ENCODE results near the gene PAFAH1B1. TPM values are rescaled to one million over a fixed set of nuclear protein-coding genes. Genes with fewer than 3 reads are reported as not detected.
A peak's percentile ranks its signal among the peaks of the same experiment; 100 is the strongest.

Gene PAFAH1B1
- total and polyA plus RNA-seq, 4 donors = 14.0 to 44.1 (median 29.2) TPM

DNA sequence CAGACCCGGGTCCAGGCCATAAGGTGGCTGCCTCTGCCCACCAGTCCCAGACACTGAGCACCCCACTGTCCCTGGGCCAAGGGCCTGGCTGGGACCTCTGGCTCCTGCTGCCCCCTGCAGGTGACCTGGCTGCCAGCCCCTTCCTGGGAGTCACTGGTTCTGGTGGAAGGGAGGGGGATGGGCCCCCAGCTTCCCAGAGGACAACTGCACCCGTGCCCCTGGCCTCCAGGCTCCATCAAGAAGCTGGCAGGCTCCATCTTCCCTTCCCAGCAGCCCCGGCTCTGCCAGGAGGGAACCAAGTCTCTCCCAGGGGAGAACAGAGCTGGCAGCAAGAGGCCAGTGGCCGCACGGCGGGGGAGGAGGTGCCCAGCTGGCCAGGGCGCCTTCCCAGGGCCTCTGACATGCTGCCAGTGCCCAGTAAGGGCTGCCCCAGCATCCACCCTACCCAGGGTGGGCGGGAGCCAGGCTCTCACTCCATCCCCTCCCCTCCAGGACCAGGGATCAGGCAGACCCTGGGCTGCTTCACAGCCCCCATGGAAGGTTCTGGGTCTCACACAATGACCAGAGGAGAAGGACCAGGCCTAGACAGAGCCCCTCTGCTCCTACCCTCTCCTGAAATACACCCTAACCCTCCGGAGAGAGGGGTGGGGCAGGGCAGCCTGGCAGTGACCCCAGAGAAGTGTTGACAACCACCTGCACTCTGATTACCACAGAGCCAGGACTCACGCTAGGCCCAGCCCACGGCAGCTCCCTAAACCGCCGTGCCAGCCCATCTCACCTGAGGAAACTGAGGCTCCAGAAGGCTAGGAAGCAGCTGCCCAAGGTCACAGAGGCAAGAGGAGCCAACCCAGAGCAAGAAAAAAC is 114.5 kb downstream of the PAFAH1B1 start (continued):
- TF ChIP-seq, protein P1, sequence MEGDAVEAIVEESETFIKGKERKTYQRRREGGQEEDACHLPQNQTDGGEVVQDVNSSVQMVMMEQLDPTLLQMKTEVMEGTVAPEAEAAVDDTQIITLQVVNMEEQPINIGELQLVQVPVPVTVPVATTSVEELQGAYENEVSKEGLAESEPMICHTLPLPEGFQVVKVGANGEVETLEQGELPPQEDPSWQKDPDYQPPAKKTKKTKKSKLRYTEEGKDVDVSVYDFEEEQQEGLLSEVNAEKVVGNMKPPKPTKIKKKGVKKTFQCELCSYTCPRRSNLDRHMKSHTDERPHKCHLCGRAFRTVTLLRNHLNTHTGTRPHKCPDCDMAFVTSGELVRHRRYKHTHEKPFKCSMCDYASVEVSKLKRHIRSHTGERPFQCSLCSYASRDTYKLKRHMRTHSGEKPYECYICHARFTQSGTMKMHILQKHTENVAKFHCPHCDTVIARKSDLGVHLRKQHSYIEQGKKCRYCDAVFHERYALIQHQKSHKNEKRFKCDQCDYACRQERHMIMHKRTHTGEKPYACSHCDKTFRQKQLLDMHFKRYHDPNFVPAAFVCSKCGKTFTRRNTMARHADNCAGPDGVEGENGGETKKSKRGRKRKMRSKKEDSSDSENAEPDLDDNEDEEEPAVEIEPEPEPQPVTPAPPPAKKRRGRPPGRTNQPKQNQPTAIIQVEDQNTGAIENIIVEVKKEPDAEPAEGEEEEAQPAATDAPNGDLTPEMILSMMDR (IDR thresholded peaks at IDR 0.05; ENCODE audit: low read depth, low read length, missing input control) = peak; percentile 37
- TF ChIP-seq HNF4G (IDR thresholded peaks at IDR 0.05) (no peak), RXRA (IDR thresholded peaks at IDR 0.05) (peak; percentile 26 to 40), JUND (IDR thresholded peaks at IDR 0.05) (no peak), HNF4A (conservative IDR thresholded peaks at IDR 0.05) (no peak), EGR1 (IDR thresholded peaks at IDR 0.05; ENCODE audit: low read depth in 2 of 2) (no peak), TAF1 (conservative IDR thresholded peaks at IDR 0.05) (no peak), FOXA2 (IDR thresholded peaks at IDR 0.05) (no peak)
- TF ChIP-seq, protein P2, sequence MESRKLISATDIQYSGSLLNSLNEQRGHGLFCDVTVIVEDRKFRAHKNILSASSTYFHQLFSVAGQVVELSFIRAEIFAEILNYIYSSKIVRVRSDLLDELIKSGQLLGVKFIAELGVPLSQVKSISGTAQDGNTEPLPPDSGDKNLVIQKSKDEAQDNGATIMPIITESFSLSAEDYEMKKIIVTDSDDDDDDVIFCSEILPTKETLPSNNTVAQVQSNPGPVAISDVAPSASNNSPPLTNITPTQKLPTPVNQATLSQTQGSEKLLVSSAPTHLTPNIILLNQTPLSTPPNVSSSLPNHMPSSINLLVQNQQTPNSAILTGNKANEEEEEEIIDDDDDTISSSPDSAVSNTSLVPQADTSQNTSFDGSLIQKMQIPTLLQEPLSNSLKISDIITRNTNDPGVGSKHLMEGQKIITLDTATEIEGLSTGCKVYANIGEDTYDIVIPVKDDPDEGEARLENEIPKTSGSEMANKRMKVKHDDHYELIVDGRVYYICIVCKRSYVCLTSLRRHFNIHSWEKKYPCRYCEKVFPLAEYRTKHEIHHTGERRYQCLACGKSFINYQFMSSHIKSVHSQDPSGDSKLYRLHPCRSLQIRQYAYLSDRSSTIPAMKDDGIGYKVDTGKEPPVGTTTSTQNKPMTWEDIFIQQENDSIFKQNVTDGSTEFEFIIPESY (IDR thresholded peaks at IDR 0.05) = no peak

DNA sequence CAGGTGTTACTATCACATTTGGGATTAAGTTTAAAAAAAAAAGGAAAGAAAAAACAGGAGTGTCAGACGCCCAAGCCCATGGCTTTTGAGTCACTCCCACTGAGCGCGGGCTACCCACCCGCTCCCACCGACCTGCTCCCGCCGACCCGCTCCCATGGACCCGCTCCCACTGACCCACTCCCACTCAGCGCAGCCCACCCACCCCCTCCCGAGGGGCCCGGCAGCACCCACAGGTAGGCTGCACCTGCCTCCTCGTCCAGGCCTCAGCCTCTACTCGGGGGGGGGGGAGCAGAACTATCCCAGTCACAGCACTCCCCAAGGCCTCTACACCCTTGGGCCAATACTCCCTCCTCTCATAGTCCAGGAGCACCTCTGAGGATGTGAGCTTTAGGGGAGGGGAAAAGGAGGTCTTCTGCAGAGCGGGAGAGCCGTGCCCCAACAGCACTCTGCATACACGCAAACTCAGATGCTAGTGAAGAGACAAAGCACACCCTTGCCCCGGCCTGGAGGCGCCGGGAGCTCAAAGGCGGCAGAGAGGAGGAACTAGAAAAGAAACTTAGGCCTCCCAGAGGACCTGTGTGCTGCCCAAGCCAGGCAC is 115.2 kb downstream of the PAFAH1B1 start:
- peak overlapping the region; percentile 75 to 91 for H3K27ac ChIP-seq (ENCODE audit: low read depth in 1 of 2, low read length in 2 of 2)
- peak overlapping the region; percentile 5 to 98 (median 94) for H3K4me3 ChIP-seq (ENCODE audit: low read depth in 1 of 3, low read length in 3 of 3)
- TF ChIP-seq, protein P3, sequence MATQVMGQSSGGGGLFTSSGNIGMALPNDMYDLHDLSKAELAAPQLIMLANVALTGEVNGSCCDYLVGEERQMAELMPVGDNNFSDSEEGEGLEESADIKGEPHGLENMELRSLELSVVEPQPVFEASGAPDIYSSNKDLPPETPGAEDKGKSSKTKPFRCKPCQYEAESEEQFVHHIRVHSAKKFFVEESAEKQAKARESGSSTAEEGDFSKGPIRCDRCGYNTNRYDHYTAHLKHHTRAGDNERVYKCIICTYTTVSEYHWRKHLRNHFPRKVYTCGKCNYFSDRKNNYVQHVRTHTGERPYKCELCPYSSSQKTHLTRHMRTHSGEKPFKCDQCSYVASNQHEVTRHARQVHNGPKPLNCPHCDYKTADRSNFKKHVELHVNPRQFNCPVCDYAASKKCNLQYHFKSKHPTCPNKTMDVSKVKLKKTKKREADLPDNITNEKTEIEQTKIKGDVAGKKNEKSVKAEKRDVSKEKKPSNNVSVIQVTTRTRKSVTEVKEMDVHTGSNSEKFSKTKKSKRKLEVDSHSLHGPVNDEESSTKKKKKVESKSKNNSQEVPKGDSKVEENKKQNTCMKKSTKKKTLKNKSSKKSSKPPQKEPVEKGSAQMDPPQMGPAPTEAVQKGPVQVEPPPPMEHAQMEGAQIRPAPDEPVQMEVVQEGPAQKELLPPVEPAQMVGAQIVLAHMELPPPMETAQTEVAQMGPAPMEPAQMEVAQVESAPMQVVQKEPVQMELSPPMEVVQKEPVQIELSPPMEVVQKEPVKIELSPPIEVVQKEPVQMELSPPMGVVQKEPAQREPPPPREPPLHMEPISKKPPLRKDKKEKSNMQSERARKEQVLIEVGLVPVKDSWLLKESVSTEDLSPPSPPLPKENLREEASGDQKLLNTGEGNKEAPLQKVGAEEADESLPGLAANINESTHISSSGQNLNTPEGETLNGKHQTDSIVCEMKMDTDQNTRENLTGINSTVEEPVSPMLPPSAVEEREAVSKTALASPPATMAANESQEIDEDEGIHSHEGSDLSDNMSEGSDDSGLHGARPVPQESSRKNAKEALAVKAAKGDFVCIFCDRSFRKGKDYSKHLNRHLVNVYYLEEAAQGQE (IDR thresholded peaks at IDR 0.05) = no peak
- TF ChIP-seq FOXA2 (IDR thresholded peaks at IDR 0.05) = no peak
- no peak for TF ChIP-seq RAD21 (IDR thresholded peaks at IDR 0.05)
- no peak for TF ChIP-seq EGR1 (IDR thresholded peaks at IDR 0.05; ENCODE audit: low read depth in 2 of 2)
- TF ChIP-seq SP1 (IDR thresholded peaks at IDR 0.05) = no peak
- TF ChIP-seq GABPA (IDR thresholded peaks at IDR 0.05 in 1 of 2, conservative IDR thresholded peaks at IDR 0.05 in 1 of 2) = no peak
- no peak for TF ChIP-seq RXRA (IDR thresholded peaks at IDR 0.05)
- TF ChIP-seq HNF4G (IDR thresholded peaks at IDR 0.05) = no peak
- TF ChIP-seq, protein P1 (IDR thresholded peaks at IDR 0.05; ENCODE audit: low read depth, low read length, missing input control) = no peak
- no peak for TF ChIP-seq NR2F2 (IDR thresholded peaks at IDR 0.05)
- no peak for TF ChIP-seq YY1 (IDR thresholded peaks at IDR 0.05)
- TF ChIP-seq, protein P4, sequence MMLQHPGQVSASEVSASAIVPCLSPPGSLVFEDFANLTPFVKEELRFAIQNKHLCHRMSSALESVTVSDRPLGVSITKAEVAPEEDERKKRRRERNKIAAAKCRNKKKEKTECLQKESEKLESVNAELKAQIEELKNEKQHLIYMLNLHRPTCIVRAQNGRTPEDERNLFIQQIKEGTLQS (IDR thresholded peaks at IDR 0.05) = no peak
- TF ChIP-seq, protein P5, sequence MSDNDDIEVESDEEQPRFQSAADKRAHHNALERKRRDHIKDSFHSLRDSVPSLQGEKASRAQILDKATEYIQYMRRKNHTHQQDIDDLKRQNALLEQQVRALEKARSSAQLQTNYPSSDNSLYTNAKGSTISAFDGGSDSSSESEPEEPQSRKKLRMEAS (IDR thresholded peaks at IDR 0.05) = no peak
- TF ChIP-seq JUND (IDR thresholded peaks at IDR 0.05) = no peak
- TF ChIP-seq HNF4A (conservative IDR thresholded peaks at IDR 0.05) = no peak
- TF ChIP-seq FOXA1 (IDR thresholded peaks at IDR 0.05) = no peak
- no peak for TF ChIP-seq TAF1 (conservative IDR thresholded peaks at IDR 0.05)
- TF ChIP-seq, protein P2 (IDR thresholded peaks at IDR 0.05) = no peak
- no peak for DNase-seq (ENCODE audit: low spot score)
- peaks cover 21 to 79% (median 65%) of the 10 kb centered on the region in 4 donors for H3K4me1 ChIP-seq (ENCODE audit: control insufficient read depth in 4 of 4, insufficient read depth in 4 of 4, low read length in 3 of 4)
- H3K9ac ChIP-seq (ENCODE audit: low read depth in 1 of 2, low read length in 2 of 2) = peak overlapping the region in 1 of 2 donors; percentile 49
- H3K27me3 ChIP-seq (ENCODE audit: control insufficient read depth in 4 of 4, insufficient read depth in 4 of 4, low read length in 3 of 4) = no peaks in the 10 kb centered on the region
- no peaks in the 10 kb centered on the region for H3K9me3 ChIP-seq (ENCODE audit: control insufficient read depth in 4 of 4, low read length in 3 of 4)
- H3K36me3 ChIP-seq (ENCODE audit: control insufficient read depth in 4 of 4, insufficient read depth in 3 of 4, low read depth in 1 of 4, low read length in 3 of 4) = peaks cover 0 to 5% (median 2%) of the 10 kb centered on the region in 4 donors
- 35% methylated on average over 21 of the region's 21 CpGs for WGBS
